NCI-H748 (cell line): ENCODE measurements around the gene HSD3B7.
A peak's percentile ranks its signal among the peaks of the same experiment; 100 is the strongest.
"Not testable (repeated sequence)": the region's sequence is repeated elsewhere in the genome, so short reads cannot be mapped to it uniquely, and the experiment has no call there.

ENCODE experiments used
- DNase-seq: peaks from one replicate; lab custom pipeline; 2025; ENCODE audit not compliant: unreplicated experiment; lab: John Stamatoyannopoulos, UW

Gene HSD3B7

GRCh38 chr16:30984669-30985400 is at the start of gene HSD3B7:
TSS of gene HSD3B7 (plus strand) at chr16:30985207. CDS start at chr16:30985659, 452 bp downstream.
- peak; percentile 64 for DNase-seq

- DNase-seq = no peak
Observed at GRCh38 chr16:30937692-30938091, 47.3 kb upstream of the HSD3B7 start.

DNA sequence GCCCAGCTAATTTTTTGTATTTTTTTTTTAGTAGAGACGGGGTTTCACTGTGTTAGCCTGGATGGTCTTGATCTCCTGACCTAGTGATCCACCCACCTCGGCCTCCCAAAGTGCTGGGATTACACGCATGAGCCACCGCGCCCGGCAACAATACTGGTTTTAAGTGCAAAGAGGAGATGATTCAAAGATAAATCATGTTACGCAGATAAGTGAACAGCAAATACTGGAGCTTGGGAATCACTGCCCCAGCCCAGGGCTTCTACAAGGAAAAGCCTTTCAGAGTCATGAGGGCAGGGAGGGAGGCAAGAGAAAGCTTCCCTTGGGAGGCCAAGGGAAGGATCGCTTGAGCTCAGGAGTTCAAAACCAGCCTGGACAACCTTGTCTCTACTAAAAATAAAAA is 45.4 kb upstream of the HSD3B7 start:
- DNase-seq = not testable (repeated sequence)

DNA sequence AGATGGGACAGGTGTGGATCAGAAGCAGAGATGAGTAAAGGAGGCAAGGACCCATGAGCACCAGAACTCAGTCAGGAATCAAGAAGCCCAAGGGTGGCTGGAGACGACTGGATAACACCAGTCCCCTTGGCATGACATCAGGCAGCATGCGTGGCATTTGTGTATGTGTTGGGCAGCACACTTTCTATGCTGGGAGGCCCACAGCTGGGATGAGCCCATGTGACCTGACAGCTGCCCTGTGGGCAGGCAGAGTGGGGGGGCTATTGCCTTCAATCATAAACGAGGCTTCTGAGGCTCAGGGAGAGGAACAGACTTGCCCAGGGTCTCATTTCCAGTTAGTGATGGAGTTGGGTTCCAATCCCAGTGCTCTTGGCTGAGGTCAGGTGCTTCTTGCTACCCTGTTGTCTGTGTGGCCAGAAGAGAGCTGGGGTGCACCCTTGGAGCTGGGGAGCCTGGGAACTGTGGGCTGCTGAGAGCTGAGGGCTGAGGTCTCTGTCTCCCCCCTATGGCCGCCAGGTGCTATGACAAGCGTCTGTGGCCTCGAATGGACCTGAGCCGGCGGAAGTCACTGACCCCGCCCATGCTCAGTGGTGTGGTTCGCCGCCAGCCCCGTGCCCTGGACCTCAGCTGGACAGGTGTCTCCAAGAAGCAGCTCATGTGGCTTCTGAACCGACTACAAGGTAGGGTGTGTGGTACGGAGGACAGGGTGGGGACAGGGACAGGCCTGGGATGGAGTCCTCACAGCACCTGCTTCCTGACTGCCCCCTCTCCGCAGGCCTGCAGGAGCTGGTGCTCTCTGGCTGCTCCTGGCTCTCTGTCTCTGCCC is 43.2 kb upstream of the HSD3B7 start:
- DNase-seq = peak; percentile 55

- DNase-seq = no peak
Observed at GRCh38 chr16:30942426-30942806, 42.6 kb upstream of the HSD3B7 start.

DNA sequence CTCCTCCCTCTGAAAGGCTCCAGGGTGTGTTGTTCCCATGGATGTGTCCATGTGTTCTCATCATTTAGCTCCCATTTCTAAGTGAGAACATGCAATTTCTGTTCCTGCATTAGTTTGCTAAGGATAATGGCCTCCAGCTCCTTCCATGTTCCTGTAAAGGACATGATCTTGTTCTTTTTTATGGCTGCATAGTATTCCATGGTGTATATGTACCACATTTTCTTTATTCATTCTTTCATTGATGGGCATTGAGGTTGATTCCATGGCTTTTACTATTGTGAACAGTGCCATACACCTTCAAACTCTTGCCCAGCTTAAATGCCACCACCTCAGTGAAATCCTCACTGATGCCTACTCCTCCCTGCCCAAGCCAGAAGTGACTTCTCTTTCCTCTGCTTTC is 40.7 kb upstream of the HSD3B7 start:
- DNase-seq = no peak

DNA sequence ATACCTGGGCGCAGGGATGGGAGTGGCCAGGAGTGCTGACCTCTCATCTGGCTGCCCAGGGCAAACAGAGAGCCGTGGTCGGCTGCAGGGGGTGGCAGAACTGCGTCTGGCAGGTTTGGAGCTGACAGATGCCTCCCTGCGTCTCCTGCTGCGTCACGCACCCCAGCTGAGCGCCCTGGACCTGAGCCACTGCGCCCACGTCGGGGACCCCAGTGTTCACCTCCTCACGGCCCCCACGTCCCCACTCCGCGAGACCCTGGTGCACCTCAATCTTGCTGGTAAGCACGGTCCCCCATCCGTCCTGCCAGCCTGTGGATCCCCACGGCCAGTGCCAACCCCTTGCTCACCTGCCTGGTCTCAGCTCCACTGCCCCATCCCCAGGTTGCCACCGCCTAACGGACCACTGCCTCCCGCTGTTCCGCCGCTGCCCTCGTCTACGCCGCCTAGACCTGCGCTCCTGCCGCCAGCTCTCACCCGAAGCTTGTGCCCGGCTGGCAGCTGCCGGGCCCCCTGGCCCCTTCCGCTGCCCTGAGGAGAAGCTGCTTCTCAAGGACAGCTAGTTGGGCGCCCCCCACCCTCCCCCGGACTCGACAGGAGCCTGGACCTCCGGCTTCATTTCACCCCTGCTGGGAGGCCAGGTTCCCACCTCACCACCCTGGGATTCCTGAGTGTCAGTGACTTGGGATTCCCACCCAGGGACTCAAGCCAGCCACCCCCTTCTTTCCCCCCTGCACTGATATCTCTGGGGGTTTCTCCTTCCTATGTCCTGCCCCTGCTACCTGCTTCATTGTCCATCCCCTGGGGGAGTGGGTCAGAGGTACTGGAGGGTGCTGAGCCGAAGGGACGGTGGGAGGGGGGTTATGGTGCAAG is 38.1 kb upstream of the HSD3B7 start:
- no peak for DNase-seq

- DNase-seq = no peak
Observed at GRCh38 chr16:30947541-30947858, 37.5 kb upstream of the HSD3B7 start.

DNA sequence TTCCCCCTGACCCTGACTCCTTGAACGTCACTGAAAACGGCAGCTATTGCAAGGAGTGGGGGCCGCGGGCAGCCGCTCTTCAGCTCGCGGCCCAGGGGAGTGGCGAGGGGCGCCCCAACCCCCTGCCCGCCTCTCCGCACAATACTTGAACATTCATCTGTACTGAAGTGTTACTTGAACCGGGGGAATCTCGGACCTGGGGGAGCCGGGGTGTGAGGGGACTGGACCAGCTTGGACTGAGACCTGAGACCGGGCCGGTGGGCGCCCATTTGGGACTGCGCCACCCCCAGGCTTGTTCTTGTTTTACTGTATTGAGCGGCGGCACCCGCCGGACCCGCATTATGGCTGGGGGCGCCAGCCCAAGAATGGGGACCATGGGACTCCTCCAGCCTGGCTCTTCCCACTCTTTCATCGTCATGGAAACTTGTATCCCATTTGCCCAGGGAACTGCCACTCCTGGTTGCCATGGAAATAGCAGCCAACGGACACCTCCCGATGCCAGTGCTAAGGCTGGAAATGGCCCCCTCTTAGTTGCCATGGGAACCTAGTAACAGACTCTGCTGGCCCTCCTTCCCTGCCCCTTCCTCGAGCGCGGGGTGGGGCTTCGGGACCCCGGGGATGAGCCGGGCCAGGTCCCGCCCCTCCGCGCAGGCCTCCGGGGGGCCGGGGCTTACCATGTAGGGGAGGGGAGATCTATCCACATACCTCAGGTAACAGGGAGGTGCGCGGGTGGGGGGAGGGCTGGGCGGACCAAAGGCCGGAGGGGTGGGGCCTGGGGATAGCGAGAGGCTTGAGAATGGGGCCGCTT is 36.9 kb upstream of the HSD3B7 start:
- DNase-seq = peak; percentile 94

DNA sequence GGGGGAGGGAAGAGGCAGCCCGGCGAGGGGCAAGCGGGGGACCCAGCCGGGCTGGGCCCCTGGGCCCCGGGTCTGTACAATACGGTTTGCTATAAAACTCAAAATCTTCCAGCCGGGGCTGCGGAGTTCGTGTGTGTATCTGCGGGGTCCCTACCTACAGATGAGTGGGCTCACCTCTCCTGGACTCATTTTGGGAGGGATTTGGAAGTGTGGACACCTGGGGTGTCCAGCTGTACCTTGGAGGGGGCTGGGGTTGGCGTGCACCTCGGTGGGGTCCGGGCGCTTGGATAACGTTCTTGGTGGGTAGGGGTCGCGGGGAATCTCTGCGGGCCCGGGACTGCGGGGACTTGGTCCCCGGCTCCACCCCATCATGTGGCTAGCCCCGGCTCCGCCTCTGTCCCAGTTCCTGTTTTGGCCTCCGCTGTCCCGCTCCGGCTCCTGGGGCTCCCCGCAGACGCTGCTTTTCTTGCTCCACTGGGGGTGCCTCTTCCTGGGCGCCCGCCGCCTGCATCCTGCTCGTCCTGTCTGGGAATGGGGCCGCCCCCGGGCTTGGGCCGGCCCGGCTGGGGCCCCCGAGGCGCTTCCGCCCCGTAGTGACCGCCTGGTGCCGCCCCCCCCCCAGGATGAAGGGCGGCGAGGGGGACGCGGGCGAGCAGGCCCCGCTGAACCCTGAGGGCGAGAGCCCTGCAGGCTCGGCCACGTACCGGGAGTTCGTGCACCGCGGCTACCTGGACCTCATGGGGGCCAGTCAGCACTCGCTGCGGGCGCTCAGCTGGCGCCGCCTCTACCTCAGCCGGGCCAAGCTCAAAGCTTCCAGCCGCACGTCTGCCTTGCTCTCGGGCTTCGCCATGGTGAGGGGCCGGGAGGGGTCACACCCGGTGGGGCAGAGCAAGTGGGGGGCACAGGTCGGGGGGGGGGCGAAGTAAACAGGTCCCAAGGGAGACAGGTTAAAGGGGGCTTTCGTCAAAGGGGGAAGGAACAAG is 36.0 kb upstream of the HSD3B7 start, which contains the start of gene ORAI3:
TSS of gene ORAI3 (plus strand) at position 402 of the 983 bp plus-strand sequence. CDS start at position 624, 222 bp downstream.
- peak; percentile 46 for DNase-seq

DNA sequence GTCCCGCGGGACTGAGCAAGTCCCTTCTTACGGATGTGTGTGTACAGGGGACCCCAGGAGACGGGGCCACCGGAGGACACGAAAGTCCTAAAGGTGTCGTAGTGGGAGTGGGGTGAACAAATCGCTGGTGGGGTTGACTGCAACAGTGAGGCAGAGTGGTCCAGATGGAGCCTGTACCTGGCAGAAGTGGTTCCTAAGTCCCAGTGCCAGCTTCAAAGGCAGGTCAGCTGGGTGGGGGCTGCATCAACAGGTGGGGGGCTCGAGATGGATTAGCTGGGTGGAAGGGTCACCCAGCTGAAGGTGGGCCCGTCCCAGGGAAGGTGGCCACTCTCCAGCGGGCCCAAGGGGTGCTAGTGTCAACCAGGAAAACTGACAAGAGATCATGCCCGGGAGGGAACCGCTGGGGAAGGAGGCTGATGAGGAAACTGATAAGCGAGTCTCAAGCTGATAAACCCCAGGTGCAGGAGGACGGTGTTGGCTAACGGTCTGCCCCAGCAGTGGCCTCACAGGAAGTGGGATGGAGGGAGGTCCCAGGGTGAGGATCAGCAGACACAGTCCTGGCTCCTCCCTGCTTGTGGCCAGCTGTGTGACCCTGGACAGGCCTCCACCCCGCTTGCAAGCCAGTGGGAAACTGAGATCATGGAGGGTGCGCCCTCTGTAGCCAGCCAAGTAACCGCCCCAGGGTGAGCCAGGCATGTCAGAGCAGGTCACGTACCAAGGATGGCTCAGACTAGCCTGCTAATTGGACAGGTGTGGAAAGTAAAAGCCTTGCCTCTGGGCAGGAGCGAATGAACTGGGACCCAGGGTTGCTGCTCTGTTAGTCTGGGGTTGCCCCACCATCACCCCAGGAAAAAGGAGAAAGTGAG is 35.1 kb upstream of the HSD3B7 start:
- DNase-seq = peak; percentile 23

DNA sequence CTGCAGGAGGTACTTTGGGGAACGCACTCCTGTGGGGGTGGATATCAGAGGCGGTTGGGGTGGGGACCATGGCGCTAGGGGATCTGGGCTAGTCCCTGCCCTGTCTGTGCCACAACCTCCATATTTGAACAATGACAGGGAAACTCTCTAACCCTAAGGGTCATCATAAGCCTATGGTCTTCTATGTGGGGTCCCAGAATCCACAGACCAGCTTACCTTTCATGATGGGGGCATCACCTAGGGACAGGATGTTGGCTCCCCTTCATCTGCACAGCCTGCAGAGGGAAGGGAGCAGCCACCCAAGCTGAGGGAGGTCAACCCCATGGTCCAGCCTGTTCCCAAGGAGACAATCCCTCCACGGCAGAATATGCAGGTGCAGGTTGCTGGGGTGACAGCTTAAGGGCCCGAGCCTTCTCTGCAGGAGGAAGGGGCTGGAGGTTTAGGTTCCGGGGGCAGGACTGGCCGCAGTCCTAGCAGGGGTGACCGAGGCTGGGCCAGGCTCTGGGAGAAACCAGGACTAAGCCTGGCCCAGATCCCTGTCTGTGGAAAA is 34.4 kb upstream of the HSD3B7 start:
- DNase-seq = no peak

- no peak for DNase-seq
Observed at GRCh38 chr16:30951193-30951592, 33.8 kb upstream of the HSD3B7 start.

GRCh38 chr16:30951750-30952149 is 33.3 kb upstream of the HSD3B7 start:
- DNase-seq = no peak

GRCh38 chr16:30953111-30953510 is 31.9 kb upstream of the HSD3B7 start:
- DNase-seq = no peak

GRCh38 chr16:30953511-30954124 is 31.4 kb upstream of the HSD3B7 start:
- DNase-seq = peak; percentile 76

- no peak for DNase-seq
Observed at GRCh38 chr16:30954993-30955392, 30.0 kb upstream of the HSD3B7 start.
